HFFc6 (cell line): ENCODE data around the gene MGAT4B. TPM values are rescaled to one million over a fixed set of nuclear protein-coding genes. Genes with fewer than 3 reads are reported as not detected.

Experiments
- DNase-seq: peaks from one replicate; pipeline ENCODE4 v3.0.0-alpha.2; 2018
- H3K27ac Mint-ChIP-seq: 2 replicates; pipeline ENCODE4 v1.8.0; 2020; ENCODE audit warnings: mild to moderate bottlenecking, mixed read lengths
- H3K27me3 Mint-ChIP-seq: 2 replicates; pipeline ENCODE4 v1.8.0; 2021; ENCODE audit warnings: mild to moderate bottlenecking, moderate library complexity, mixed read lengths; ENCODE audit not compliant: insufficient read depth
- H3K36me3 Mint-ChIP-seq: 2 replicates; pipeline ENCODE4 v1.8.0; 2021; ENCODE audit warnings: low read depth, mixed read lengths
- H3K4me1 Mint-ChIP-seq: 2 replicates; pipeline ENCODE4 v1.8.0; 2020; ENCODE audit warnings: low read depth, mixed read lengths
- H3K4me3 Mint-ChIP-seq: 2 replicates; pipeline ENCODE4 v1.8.0; 2020; ENCODE audit warnings: mild to moderate bottlenecking, moderate library complexity, mixed read lengths
- H3K9me3 Mint-ChIP-seq: 2 replicates; pipeline ENCODE4 v1.8.0; 2020; ENCODE audit warnings: mild to moderate bottlenecking, mixed read lengths
- CTCF ChIP-seq: fragments of 200-600 bp; sonication (generic); IDR thresholded peaks from 2 replicates; pipeline ENCODE4 v1.5.0; 2021; ENCODE audit warnings: antibody characterized with exemption, mild to moderate bottlenecking
- total RNA-seq, 6 experiments: library from RNA; stranded (reverse); fragmentation: NEBNext Ultra II Directional; extraction: Animal tissue kit (Norgen Biotek cat#: 25700); gene quantifications; 2 replicates in 1 of 6; 3 replicates in 5 of 6; pipeline ENCODE4 v1.2.3, GENCODE V29; 2021

MGAT4B gene
- total RNA-seq, 6 experiments from 2014 or later: 129 to 166 (median 148) TPM

DNA sequence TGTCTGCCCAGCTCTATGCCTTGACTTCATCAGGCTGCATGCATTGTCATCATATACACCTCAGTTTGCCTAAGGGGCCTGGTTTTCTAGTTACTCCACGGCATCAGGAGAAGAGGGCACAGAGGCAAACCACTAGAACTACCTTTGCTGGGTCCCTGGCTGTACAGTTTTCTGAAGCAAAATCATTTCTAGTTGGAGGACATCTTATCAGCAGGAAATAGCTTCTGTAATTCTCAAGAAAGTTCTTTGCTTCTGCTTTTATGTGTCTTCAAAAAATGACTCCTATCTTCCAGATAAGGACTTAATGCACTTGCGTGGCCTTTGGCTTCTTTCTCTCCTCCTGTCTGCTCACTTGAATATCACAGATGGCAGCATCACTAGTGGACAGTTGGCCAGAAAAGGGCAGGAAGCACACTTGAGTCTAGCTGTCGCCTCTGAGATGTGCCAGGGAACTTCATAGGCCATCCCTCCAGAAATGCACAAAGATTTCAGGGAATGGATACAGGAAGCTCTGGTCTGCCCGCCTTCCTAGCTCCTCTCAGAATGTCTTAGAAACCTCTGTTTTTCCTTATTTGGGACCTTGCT lies 35.3 kb downstream of the MGAT4B start:
- no peak overlapping the region for H3K27ac Mint-ChIP-seq
- no peak overlapping the region for H3K4me3 Mint-ChIP-seq
- TF ChIP-seq CTCF: no peak
- no peak for DNase-seq
- H3K36me3 Mint-ChIP-seq: peaks cover 15% of the 10 kb centered on the region
- H3K4me1 Mint-ChIP-seq: peaks cover 11% of the 10 kb centered on the region
- H3K9me3 Mint-ChIP-seq: no peaks in the 10 kb centered on the region
- no peaks in the 10 kb centered on the region; the same call in none of the 2 replicates for H3K27me3 Mint-ChIP-seq

DNA sequence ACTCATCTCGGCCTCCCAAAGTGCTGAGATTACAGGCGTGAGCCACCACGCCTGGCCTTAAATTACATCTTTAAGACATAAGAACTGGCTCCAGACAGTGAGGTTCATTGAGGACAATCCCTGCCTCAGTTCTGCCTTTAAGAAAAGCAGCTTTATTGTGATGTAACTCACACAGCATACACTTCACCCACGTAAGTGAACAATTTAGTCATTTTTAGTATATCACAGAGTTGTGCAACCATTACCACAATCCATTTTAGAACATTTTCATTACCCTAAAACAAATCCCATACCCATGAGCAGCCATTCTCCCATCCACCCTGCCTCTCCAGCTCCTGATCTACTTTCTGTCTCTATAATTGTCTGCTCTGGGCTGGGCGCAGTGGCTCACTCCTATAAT lies 36.9 kb downstream of the MGAT4B start:
- Mint-ChIP-seq H3K36me3 (peaks cover 18% of the 10 kb centered on the region), H3K9me3 (no peaks in the 10 kb centered on the region), H3K4me1 (peaks cover 28% of the 10 kb centered on the region), H3K27ac (no peak overlapping the region), H3K4me3 (no peak overlapping the region), H3K27me3 (no peaks in the 10 kb centered on the region; the same call in none of the 2 replicates)
- DNase-seq: no peak
- TF ChIP-seq CTCF: no peak

- no peak overlapping the region for H3K27ac Mint-ChIP-seq
- H3K4me3 Mint-ChIP-seq: no peak overlapping the region
- TF ChIP-seq CTCF: no peak
- H3K27me3 Mint-ChIP-seq: no peaks in the 10 kb centered on the region; the same call in 1 of the 2 replicates
- H3K4me1 Mint-ChIP-seq: peaks cover 33% of the 10 kb centered on the region
- DNase-seq: no peak
- H3K36me3 Mint-ChIP-seq: peaks cover 18% of the 10 kb centered on the region
- no peaks in the 10 kb centered on the region for H3K9me3 Mint-ChIP-seq
Measured at GRCh38 chr5:179769271-179769670, 37.4 kb downstream of the MGAT4B start.

DNA sequence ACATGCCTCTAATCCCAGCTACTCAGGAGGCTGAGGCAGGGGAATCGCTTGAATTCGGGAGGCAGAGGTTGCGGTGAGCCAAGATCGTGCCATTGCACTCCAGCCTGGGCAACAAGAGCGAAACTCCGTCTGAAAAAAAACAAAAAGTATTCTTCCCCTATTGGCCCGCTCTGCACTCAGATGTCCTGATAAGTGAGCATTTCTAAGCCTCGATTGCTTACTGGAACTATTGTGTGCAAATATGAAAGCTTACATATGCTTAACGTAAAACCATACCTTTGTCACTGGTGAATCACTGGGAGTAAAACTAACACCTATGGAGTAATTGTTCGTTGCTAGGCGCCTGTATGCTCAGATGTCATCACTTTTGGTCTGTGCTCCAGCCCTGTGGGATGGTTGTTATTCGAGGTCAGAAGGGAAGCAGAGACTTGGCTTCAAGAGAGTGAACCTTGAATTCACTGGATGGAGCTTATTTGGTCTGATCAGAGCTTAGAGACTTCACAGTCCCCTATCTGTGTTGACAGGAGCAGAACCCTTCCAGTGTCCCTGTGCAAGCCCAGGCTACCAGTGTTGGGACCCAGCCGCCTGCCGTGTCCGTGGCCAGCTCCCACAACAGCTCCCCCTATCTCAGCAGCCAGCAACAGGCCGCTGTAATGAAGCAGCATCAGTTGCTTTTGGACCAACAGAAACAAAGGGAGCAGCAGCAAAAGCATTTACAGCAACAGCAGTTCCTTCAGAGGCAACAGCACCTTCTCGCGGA lies 38.2 kb downstream of the MGAT4B start:
- H3K36me3 Mint-ChIP-seq: peaks cover 18% of the 10 kb centered on the region
- DNase-seq: no peak
- no peak overlapping the region for H3K4me3 Mint-ChIP-seq
- no peaks in the 10 kb centered on the region for H3K9me3 Mint-ChIP-seq
- peak; percentile 35; the same call in 1 of the 2 replicates for TF ChIP-seq CTCF
- peaks cover 40% of the 10 kb centered on the region for H3K4me1 Mint-ChIP-seq
- no peaks in the 10 kb centered on the region; the same call in 1 of the 2 replicates for H3K27me3 Mint-ChIP-seq
- H3K27ac Mint-ChIP-seq: no peak overlapping the region

GRCh38 chr5:179767496-179768100 lies 39.1 kb downstream of the MGAT4B start:
- H3K27me3 Mint-ChIP-seq: no peaks in the 10 kb centered on the region
- DNase-seq: no peak
- H3K4me1 Mint-ChIP-seq: peaks cover 50% of the 10 kb centered on the region
- H3K27ac Mint-ChIP-seq: no peak overlapping the region
- no peaks in the 10 kb centered on the region for H3K9me3 Mint-ChIP-seq
- peaks cover 18% of the 10 kb centered on the region for H3K36me3 Mint-ChIP-seq
- H3K4me3 Mint-ChIP-seq: no peak overlapping the region
- no peak for TF ChIP-seq CTCF
